Measurements from ENCODE around the gene SERP1. TPM values are rescaled to one million over a fixed set of nuclear protein-coding genes. Genes with fewer than 3 reads are reported as not detected.

SERP1 gene
- total RNA-seq, 2 experiments from 2014 or later = 97.4 to 182 TPM

DNA sequence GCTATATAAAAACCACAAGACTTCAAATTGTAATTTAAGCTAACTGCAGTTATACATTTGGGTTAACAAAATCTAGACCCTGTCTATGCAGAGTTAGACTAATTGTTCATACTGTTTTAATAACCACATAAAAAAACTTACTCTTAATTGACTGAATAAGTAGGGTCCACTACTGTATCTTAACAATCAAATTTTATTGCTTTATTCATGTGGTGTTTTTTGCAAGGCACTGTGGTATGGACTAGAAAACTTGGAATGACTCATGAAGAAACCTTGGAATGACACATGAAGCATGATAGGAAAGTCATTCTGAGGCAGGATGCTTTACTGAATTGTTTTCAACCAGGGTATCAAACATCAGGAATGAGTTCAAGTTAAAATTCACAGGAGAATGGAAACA, 2.3 kb downstream of the SERP1 start:
- peaks cover 36% of the 10 kb centered on the region for H3K4me1 ChIP-seq (ENCODE audit: insufficient read depth, low read length, poor library complexity, severe bottlenecking)
- peak overlapping the region; percentile 98 for H3K4me3 ChIP-seq (ENCODE audit: low read depth, low read length, poor library complexity, severe bottlenecking)
- TF ChIP-seq EZH2phosphoT487 (IDR thresholded peaks at IDR 0.05; ENCODE audit: borderline replicate concordance, low read depth, low read length) (no peak), CTCF (conservative IDR thresholded peaks at IDR 0.05; ENCODE audit: low read length) (no peak)
- H3K79me2 ChIP-seq (ENCODE audit: insufficient read depth, low read depth, low read length) = peaks cover 71% of the 10 kb centered on the region
- H4K20me1 ChIP-seq (ENCODE audit: insufficient read depth, low read length) = peaks cover 36% of the 10 kb centered on the region
- H3K36me3 ChIP-seq (ENCODE audit: insufficient read depth, low read length) = peaks cover 53% of the 10 kb centered on the region
- BruUV-seq (replicated peaks) = no TSS peak
- CTCF ChIA-PET (ENCODE audit: unreplicated experiment) = no interaction called here
- no peaks in the 10 kb centered on the region for H3K9me2 ChIP-seq (ENCODE audit: insufficient read depth, low read length)
- peak overlapping the region; percentile 80 for H3K4me2 ChIP-seq (ENCODE audit: low read length)
- no peak overlapping the region for H2AFZ ChIP-seq (ENCODE audit: low read length)
- POLR2A ChIA-PET = interaction anchor here (0.6 to 2.3 kb wide), 11 partner anchors 9 to 221 kb away, joined by 3 to 15 read pairs (median 3); partner anchors contain the start of genes SELENOT, SIAH2 and TSC22D2
- DNase-seq (ENCODE audit: low spot score) = no peak
- H3K9me3 ChIP-seq (ENCODE audit: low read length) = no peaks in the 10 kb centered on the region
- H3K27ac ChIP-seq (ENCODE audit: low read depth, low read length, poor library complexity, severe bottlenecking) = no peak overlapping the region
- intact Hi-C loops (cut with micrococcal nuclease; ENCODE audit: unreplicated experiment) = no loop called here

- no peak overlapping the region for H2AFZ ChIP-seq (ENCODE audit: low read length)
- no peak overlapping the region for H3K27ac ChIP-seq (ENCODE audit: low read depth, low read length, poor library complexity, severe bottlenecking)
- TF ChIP-seq EZH2phosphoT487 (IDR thresholded peaks at IDR 0.05; ENCODE audit: borderline replicate concordance, low read depth, low read length) (no peak), CTCF (conservative IDR thresholded peaks at IDR 0.05; ENCODE audit: low read length) (no peak)
- ChIA-PET POLR2A (interaction anchor here (1.0 to 2.3 kb wide), 8 partner anchors 9 to 220 kb away, joined by 3 to 15 read pairs (median 4); partner anchors contain the start of genes SELENOT, SIAH2 and TSC22D2), CTCF (ENCODE audit: unreplicated experiment) (no interaction called here)
- peaks cover 36% of the 10 kb centered on the region for H4K20me1 ChIP-seq (ENCODE audit: insufficient read depth, low read length)
- H3K4me3 ChIP-seq (ENCODE audit: low read depth, low read length, poor library complexity, severe bottlenecking) = peak overlapping the region; percentile 98
- no TSS peak for BruUV-seq (replicated peaks)
- intact Hi-C loops (cut with micrococcal nuclease; ENCODE audit: unreplicated experiment) = no loop called here
- H3K9me2 ChIP-seq (ENCODE audit: insufficient read depth, low read length) = no peaks in the 10 kb centered on the region
- H3K4me2 ChIP-seq (ENCODE audit: low read length) = peak overlapping the region; percentile 80
- H3K79me2 ChIP-seq (ENCODE audit: insufficient read depth, low read depth, low read length) = peaks cover 65% of the 10 kb centered on the region
- H3K4me1 ChIP-seq (ENCODE audit: insufficient read depth, low read length, poor library complexity, severe bottlenecking) = peaks cover 33% of the 10 kb centered on the region
- peaks cover 48% of the 10 kb centered on the region for H3K36me3 ChIP-seq (ENCODE audit: insufficient read depth, low read length)
- DNase-seq (ENCODE audit: low spot score) = no peak
- H3K9me3 ChIP-seq (ENCODE audit: low read length) = no peaks in the 10 kb centered on the region
Measured at GRCh38 chr3:150543531-150543930, 2.8 kb downstream of the SERP1 start.

DNA sequence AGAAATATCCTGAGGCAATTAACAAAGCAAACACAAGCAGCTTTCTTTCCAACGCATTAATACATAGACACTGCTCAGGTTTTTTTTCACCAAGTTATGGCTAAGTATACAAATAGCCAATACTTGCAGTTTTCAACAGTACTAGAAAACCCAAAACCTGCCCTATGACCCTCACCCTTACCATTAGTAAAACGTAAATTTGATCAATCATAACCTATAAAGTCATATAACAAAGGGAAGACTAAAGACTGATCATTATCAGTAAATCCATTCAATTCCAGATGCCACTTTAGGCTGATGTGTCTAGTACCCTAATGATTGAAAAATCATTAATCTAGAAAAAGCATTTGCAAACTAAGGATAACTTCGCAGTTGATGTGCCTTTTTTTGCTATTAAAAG, 3.2 kb downstream of the SERP1 start:
- H4K20me1 ChIP-seq (ENCODE audit: insufficient read depth, low read length) = peaks cover 36% of the 10 kb centered on the region
- POLR2A ChIA-PET = interaction anchor here (1.2 to 2.3 kb wide), 5 partner anchors 55 to 220 kb away, joined by 3 to 15 read pairs (median 5); partner anchors contain the start of genes SELENOT, SIAH2 and TSC22D2
- H3K4me3 ChIP-seq (ENCODE audit: low read depth, low read length, poor library complexity, severe bottlenecking) = no peak overlapping the region
- peaks cover 61% of the 10 kb centered on the region for H3K79me2 ChIP-seq (ENCODE audit: insufficient read depth, low read depth, low read length)
- no peak for DNase-seq (ENCODE audit: low spot score)
- CTCF ChIA-PET (ENCODE audit: unreplicated experiment) = no interaction called here
- no peak overlapping the region for H3K4me2 ChIP-seq (ENCODE audit: low read length)
- peaks cover 29% of the 10 kb centered on the region for H3K4me1 ChIP-seq (ENCODE audit: insufficient read depth, low read length, poor library complexity, severe bottlenecking)
- TF ChIP-seq EZH2phosphoT487 (IDR thresholded peaks at IDR 0.05; ENCODE audit: borderline replicate concordance, low read depth, low read length) (no peak), CTCF (conservative IDR thresholded peaks at IDR 0.05; ENCODE audit: low read length) (no peak)
- no peaks in the 10 kb centered on the region for H3K9me3 ChIP-seq (ENCODE audit: low read length)
- intact Hi-C loops (cut with micrococcal nuclease; ENCODE audit: unreplicated experiment) = no loop called here
- H3K27ac ChIP-seq (ENCODE audit: low read depth, low read length, poor library complexity, severe bottlenecking) = no peak overlapping the region
- no peaks in the 10 kb centered on the region for H3K9me2 ChIP-seq (ENCODE audit: insufficient read depth, low read length)
- no TSS peak for BruUV-seq (replicated peaks)
- H3K36me3 ChIP-seq (ENCODE audit: insufficient read depth, low read length) = peaks cover 44% of the 10 kb centered on the region
- H2AFZ ChIP-seq (ENCODE audit: low read length) = no peak overlapping the region
